BE2C (cell line): ENCODE data around the gene RUNX2.

Source experiments
- DNase-seq: peaks from one replicate; pipeline ENCODE4 v3.0.0-alpha.2; 2020
- H3K27me3 ChIP-seq: fragments of 250-450 bp; sonication (Bioruptor Pico); 2 replicates; pipeline ENCODE4 v1.5.1; 2020; ENCODE audit warnings: mild to moderate bottlenecking
- H3K36me3 ChIP-seq: fragments of 250-450 bp; sonication (Bioruptor Pico); 2 replicates; pipeline ENCODE4 v1.5.1; 2020; ENCODE audit warnings: mild to moderate bottlenecking
- H3K4me1 ChIP-seq: fragments of 250-450 bp; sonication (Bioruptor Pico); 2 replicates; pipeline ENCODE4 v1.5.1; 2020
- H3K4me3 ChIP-seq: 2 replicates; pipeline ENCODE4 v1.5.1; 2011; ENCODE audit warnings: low read depth, low read length
- H3K9me3 ChIP-seq: fragments of 250-450 bp; sonication (Bioruptor Pico); 2 replicates; pipeline ENCODE4 v1.5.1; 2020
- CTCF ChIP-seq: IDR thresholded peaks from 2 replicates; pipeline ENCODE4 v1.5.1; 2012; ENCODE audit warnings: mild to moderate bottlenecking, low read depth, low read length

RUNX2 gene

GRCh38 chr6:45614488-45615285 is 286.6 kb downstream of the RUNX2 start:
- no peak for TF ChIP-seq CTCF
- Histone ChIP-seq H3K9me3 (no peaks in the 10 kb centered on the region), H3K4me3 (no peak overlapping the region), H3K4me1 (no peaks in the 10 kb centered on the region), H3K27me3 (no peaks in the 10 kb centered on the region), H3K36me3 (no peaks in the 10 kb centered on the region)
- DNase-seq = no peak

- H3K36me3 ChIP-seq = no peaks in the 10 kb centered on the region
- H3K4me1 ChIP-seq = no peaks in the 10 kb centered on the region
- TF ChIP-seq CTCF = no peak
- DNase-seq = no peak
- no peaks in the 10 kb centered on the region for H3K27me3 ChIP-seq
- no peaks in the 10 kb centered on the region for H3K9me3 ChIP-seq
- H3K4me3 ChIP-seq = no peak overlapping the region
These were observed 288.1 kb downstream of the RUNX2 start for GRCh38 chr6:45616209-45616608.

GRCh38 chr6:45617441-45617840 is 289.3 kb downstream of the RUNX2 start:
- no peaks in the 10 kb centered on the region for H3K4me1 ChIP-seq
- no peak overlapping the region for H3K4me3 ChIP-seq
- no peak for TF ChIP-seq CTCF
- H3K36me3 ChIP-seq = no peaks in the 10 kb centered on the region
- H3K27me3 ChIP-seq = no peaks in the 10 kb centered on the region
- DNase-seq = no peak
- no peaks in the 10 kb centered on the region for H3K9me3 ChIP-seq

GRCh38 chr6:45618259-45618658 is 290.1 kb downstream of the RUNX2 start:
- H3K4me3 ChIP-seq = no peak overlapping the region
- H3K36me3 ChIP-seq = no peaks in the 10 kb centered on the region
- no peak for TF ChIP-seq CTCF
- no peak for DNase-seq
- H3K4me1 ChIP-seq = no peaks in the 10 kb centered on the region
- no peaks in the 10 kb centered on the region for H3K27me3 ChIP-seq
- no peaks in the 10 kb centered on the region for H3K9me3 ChIP-seq

GRCh38 chr6:45619211-45619760 is 291.2 kb downstream of the RUNX2 start:
- H3K4me3 ChIP-seq = no peak overlapping the region
- H3K9me3 ChIP-seq = no peaks in the 10 kb centered on the region
- DNase-seq = no peak
- no peaks in the 10 kb centered on the region for H3K4me1 ChIP-seq
- no peaks in the 10 kb centered on the region for H3K36me3 ChIP-seq
- H3K27me3 ChIP-seq = no peaks in the 10 kb centered on the region
- TF ChIP-seq CTCF = no peak

- H3K4me1 ChIP-seq = no peaks in the 10 kb centered on the region
- no peak for DNase-seq
- no peaks in the 10 kb centered on the region for H3K36me3 ChIP-seq
- H3K27me3 ChIP-seq = no peaks in the 10 kb centered on the region
- H3K9me3 ChIP-seq = no peaks in the 10 kb centered on the region
- no peak overlapping the region for H3K4me3 ChIP-seq
- no peak for TF ChIP-seq CTCF
These were observed 291.9 kb downstream of the RUNX2 start for GRCh38 chr6:45619994-45620471.
